ENCODE results near the gene CACNA1H.

DNA sequence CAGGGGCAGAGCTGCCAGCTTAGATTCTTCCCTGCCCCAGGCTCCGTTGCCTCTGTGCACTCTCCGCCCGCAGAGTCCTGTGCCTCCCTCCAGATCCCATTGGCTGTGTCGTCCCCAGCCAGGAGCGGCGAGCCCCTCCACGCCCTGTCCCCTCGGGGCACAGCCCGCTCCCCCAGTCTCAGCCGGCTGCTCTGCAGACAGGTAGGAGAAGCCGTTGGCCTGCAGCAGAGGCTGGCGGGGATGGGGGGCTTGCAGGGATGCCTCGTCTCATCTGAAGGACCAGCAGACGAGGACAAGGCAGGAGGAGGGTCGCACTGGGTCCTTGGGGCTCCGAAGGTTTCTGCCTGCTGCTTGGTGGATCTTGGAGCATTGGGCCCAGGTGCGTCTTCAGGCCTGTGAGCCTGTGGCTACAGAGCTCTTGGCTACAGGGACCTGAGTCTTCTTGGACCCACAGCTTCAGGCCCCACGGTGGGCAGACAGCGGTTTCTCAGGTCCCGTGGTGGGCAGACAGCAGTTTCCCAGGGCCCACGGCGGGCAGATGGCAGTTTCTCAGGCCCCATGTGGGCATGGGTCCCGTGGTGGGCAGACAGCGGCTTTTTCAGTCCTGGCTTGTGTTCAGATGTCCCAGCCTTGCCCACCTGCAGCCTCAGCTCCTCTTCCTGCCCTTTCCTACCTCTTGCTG is 66.2 kb downstream of the CACNA1H start:
- TF ChIP-seq, protein P1, sequence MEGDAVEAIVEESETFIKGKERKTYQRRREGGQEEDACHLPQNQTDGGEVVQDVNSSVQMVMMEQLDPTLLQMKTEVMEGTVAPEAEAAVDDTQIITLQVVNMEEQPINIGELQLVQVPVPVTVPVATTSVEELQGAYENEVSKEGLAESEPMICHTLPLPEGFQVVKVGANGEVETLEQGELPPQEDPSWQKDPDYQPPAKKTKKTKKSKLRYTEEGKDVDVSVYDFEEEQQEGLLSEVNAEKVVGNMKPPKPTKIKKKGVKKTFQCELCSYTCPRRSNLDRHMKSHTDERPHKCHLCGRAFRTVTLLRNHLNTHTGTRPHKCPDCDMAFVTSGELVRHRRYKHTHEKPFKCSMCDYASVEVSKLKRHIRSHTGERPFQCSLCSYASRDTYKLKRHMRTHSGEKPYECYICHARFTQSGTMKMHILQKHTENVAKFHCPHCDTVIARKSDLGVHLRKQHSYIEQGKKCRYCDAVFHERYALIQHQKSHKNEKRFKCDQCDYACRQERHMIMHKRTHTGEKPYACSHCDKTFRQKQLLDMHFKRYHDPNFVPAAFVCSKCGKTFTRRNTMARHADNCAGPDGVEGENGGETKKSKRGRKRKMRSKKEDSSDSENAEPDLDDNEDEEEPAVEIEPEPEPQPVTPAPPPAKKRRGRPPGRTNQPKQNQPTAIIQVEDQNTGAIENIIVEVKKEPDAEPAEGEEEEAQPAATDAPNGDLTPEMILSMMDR (IDR thresholded peaks at IDR 0.05), result no peak
- no peak for TF ChIP-seq POLR2A (IDR thresholded peaks at IDR 0.05)

Measured in testis (tissue), 2 donors.